Iris pigment epithelial cell (primary cell): ENCODE measurements around the gene FXYD2.
"Not testable (repeated sequence)": the region's sequence is repeated elsewhere in the genome, so short reads cannot be mapped to it uniquely, and the experiment has no call there.

Source experiments
- DNase-seq: peaks from one replicate; pipeline ENCODE4 v3.0.0-alpha.2; 2011; ENCODE audit warnings: low read depth

FXYD2 gene

GRCh38 chr11:117820516-117820915 is 4.0 kb downstream of the FXYD2 start:
- DNase-seq = no peak

- no peak for DNase-seq
Observed at GRCh38 chr11:117820071-117820470, 4.5 kb downstream of the FXYD2 start.

GRCh38 chr11:117819096-117820040 is 5.2 kb downstream of the FXYD2 start:
- peak; percentile 72 for DNase-seq

- DNase-seq = peak; percentile 81
Observed at GRCh38 chr11:117818041-117818873, 6.3 kb downstream of the FXYD2 start.

- DNase-seq = peak; percentile 71
Observed at GRCh38 chr11:117817368-117818040, 7.0 kb downstream of the FXYD2 start.

GRCh38 chr11:117816846-117817367 is 7.6 kb downstream of the FXYD2 start:
- DNase-seq = no peak

GRCh38 chr11:117816151-117816741 is 8.3 kb downstream of the FXYD2 start:
- DNase-seq = peak; percentile 28

GRCh38 chr11:117815262-117815803 is 9.2 kb downstream of the FXYD2 start:
- no peak for DNase-seq

GRCh38 chr11:117814766-117815261 is 9.7 kb downstream of the FXYD2 start:
- peak; percentile 48 for DNase-seq

GRCh38 chr11:117814204-117814765 is 10.3 kb downstream of the FXYD2 start:
- DNase-seq = no peak

GRCh38 chr11:117810056-117810451 is 14.5 kb downstream of the FXYD2 start:
- DNase-seq = not testable (repeated sequence)

GRCh38 chr11:117809236-117810055 is 15.1 kb downstream of the FXYD2 start:
- DNase-seq = peak; percentile 33

GRCh38 chr11:117808784-117809183 is 15.8 kb downstream of the FXYD2 start:
- no peak for DNase-seq

GRCh38 chr11:117807482-117808327 is 16.8 kb downstream of the FXYD2 start:
- DNase-seq = peak; percentile 52

- DNase-seq = no peak
Observed at GRCh38 chr11:117806846-117807245, 17.7 kb downstream of the FXYD2 start.

GRCh38 chr11:117805045-117805444 is 19.5 kb downstream of the FXYD2 start:
- no peak for DNase-seq

GRCh38 chr11:117803896-117804295 is 20.6 kb downstream of the FXYD2 start:
- no peak for DNase-seq

- DNase-seq = no peak
Observed at GRCh38 chr11:117799634-117800033, 24.9 kb downstream of the FXYD2 start.
